Mucosa of descending colon (tissue), 3 donors: ENCODE measurements around the gene HNF1B. TPM values are rescaled to one million over a fixed set of nuclear protein-coding genes. Genes with fewer than 3 reads are reported as not detected.
A peak's percentile ranks its signal among the peaks of the same experiment; 100 is the strongest.

Experiments used
- ATAC-seq: fragments of 200-7000 bp; cut with Tn5 transposase; one replicate; pipeline ENCODE4 v1.9.1; 2020; ENCODE audit warnings: mild to moderate bottlenecking, moderate library complexity
- DNase-seq, 3 donors: peaks; one replicate each; pipeline ENCODE4 v3.0.0-alpha.2; 2020
- H3K36me3 ChIP-seq: fragments of 200-600 bp; one replicate; pipeline ENCODE4 v1.8.0; 2021; ENCODE audit warnings: low read depth, mild to moderate bottlenecking
- H3K4me1 ChIP-seq: fragments of 200-600 bp; one replicate; pipeline ENCODE4 v1.8.0; 2021; ENCODE audit warnings: low read depth, mild to moderate bottlenecking
- H3K4me3 ChIP-seq: fragments of 200-600 bp; one replicate; pipeline ENCODE4 v1.8.0; 2021; ENCODE audit warnings: mild to moderate bottlenecking
- H3K9me3 ChIP-seq: fragments of 200-600 bp; one replicate; pipeline ENCODE4 v1.8.0; 2021; ENCODE audit warnings: mild to moderate bottlenecking
- intact Hi-C, 2 donors: fragments of 100-400 bp; cut with DNase I in 1 of 2; cut with micrococcal nuclease in 1 of 2; formaldehyde crosslinking; loops; one replicate each; pipeline versions ENCODE4 v1.11.0 to v1.11.1; 2022; cut with DNase I, micrococcal nuclease
- total RNA-seq, 3 donors: library from RNA; stranded (reverse); fragmentation: NEBNext Ultra II Directional in 2 of 3; extraction: Animal tissue kit (Norgen Biotek cat#: 25700) in 2 of 3; gene quantifications; one replicate each; pipeline versions ENCODE4 v1.2.1 to v1.2.4, GENCODE V29; 2021 to 2023
- TF ChIP-seq, protein P1 (sequence below): fragments of 200-600 bp; IDR thresholded peaks from one replicate; pipeline ENCODE4 v1.8.0; 2022; ENCODE audit warnings: antibody characterized with exemption, mild to moderate bottlenecking
- donor health status: DM: no; HTN: no; CAD: no; lungs with moderate emphysema.
- donor health status: DM: no; HTN: no; CAD: no.
- donor health status: DM: no; HTN: yes; CAD: no.

Gene HNF1B
- total RNA-seq, 3 donors from 2014 or later: 21.1 to 54.6 (median 34.8) TPM

DNA sequence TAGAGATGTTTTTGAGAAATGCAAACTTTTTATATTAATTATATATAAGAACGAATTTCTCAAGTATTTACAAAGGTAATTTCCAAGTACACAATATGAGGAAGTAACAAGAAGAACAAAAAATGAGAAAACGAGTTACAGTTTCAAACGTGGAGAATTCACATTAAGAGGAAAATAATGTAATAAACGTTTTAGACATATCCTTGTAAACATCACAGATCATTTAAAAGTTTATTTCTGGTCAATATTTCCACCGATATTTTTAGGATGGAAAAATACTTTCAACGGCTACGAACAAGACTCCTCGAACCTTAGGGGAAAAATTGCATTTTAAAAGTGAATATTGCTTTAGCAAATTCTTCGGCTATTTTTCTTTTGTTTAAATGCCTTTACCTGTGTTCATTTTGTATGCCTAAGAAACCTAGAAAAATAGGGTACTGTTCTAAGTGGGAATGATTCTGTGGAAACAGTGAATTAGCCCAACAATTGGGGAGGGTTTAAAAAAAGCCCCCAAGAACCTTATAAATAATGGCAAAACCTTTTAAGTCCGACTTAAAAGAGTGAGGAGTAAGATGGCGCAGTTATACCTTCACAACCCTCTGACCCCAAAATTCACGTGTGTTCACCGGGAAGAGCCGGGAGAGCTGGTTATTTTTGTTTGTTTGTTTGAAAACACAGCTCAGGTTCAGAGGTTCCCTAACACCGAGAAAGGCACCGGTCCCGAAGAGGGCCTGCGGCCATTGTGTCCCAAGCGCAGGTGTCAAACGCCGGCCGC, 3.3 kb downstream of the HNF1B start:
- intact Hi-C loops: no loop called here
- TF ChIP-seq, protein P1, sequence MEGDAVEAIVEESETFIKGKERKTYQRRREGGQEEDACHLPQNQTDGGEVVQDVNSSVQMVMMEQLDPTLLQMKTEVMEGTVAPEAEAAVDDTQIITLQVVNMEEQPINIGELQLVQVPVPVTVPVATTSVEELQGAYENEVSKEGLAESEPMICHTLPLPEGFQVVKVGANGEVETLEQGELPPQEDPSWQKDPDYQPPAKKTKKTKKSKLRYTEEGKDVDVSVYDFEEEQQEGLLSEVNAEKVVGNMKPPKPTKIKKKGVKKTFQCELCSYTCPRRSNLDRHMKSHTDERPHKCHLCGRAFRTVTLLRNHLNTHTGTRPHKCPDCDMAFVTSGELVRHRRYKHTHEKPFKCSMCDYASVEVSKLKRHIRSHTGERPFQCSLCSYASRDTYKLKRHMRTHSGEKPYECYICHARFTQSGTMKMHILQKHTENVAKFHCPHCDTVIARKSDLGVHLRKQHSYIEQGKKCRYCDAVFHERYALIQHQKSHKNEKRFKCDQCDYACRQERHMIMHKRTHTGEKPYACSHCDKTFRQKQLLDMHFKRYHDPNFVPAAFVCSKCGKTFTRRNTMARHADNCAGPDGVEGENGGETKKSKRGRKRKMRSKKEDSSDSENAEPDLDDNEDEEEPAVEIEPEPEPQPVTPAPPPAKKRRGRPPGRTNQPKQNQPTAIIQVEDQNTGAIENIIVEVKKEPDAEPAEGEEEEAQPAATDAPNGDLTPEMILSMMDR: no peak
- Histone ChIP-seq H3K9me3 (no peaks in the 10 kb centered on the region), H3K4me1 (peaks cover 12% of the 10 kb centered on the region), H3K4me3 (peak overlapping the region; percentile 56), H3K36me3 (no peaks in the 10 kb centered on the region)
- no peak for ATAC-seq
- peak in 1 of 3 donors; percentile 37 for DNase-seq

DNA sequence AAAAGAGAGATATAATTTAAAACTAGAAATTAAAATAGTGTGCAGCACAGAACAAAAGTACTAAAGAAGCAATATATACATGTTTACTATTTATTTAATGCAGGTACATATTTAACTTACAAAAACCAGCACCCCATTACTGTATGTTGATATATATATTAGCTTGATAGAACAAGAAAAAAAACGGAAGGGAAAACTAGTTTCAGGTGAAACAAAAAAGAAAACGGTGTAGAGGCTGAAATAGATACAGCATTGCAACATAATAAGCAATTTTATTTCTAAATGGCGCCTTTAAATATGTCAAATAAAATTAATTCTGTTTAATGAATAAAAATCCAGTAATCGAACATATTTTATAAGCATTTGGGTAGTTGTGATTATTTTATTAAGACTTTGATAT, 3.9 kb downstream of the HNF1B start:
- H3K36me3 ChIP-seq: no peaks in the 10 kb centered on the region
- peaks cover 12% of the 10 kb centered on the region for H3K4me1 ChIP-seq
- DNase-seq (no peak), ATAC-seq (no peak)
- H3K9me3 ChIP-seq: no peaks in the 10 kb centered on the region
- TF ChIP-seq, protein P1: no peak
- intact Hi-C loops: no loop called here
- H3K4me3 ChIP-seq: no peak overlapping the region

DNA sequence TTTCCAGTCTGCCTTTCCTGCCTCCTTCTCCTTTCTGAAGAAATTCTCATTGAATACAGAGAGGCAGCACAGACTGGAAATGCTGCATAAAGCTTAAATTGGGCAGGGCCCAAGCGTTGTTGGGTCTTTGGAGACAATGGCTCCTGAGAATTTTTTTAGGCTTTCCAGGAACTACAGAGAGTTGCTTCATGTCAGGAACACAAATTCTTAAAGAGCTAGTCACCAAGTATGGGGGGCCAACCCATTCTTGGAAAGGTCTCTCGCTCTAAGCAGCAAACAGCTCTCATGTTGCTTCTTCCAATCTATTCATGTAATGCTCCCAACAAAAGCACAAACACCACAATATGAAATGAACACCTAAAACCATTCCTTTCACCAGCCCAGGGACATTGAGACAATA, 6.9 kb downstream of the HNF1B start:
- DNase-seq (no peak), ATAC-seq (no peak)
- Histone ChIP-seq H3K9me3 (no peaks in the 10 kb centered on the region), H3K4me1 (peaks cover 4% of the 10 kb centered on the region), H3K4me3 (no peak overlapping the region), H3K36me3 (no peaks in the 10 kb centered on the region)
- TF ChIP-seq, protein P1: no peak
- intact Hi-C loops: no loop called here

DNA sequence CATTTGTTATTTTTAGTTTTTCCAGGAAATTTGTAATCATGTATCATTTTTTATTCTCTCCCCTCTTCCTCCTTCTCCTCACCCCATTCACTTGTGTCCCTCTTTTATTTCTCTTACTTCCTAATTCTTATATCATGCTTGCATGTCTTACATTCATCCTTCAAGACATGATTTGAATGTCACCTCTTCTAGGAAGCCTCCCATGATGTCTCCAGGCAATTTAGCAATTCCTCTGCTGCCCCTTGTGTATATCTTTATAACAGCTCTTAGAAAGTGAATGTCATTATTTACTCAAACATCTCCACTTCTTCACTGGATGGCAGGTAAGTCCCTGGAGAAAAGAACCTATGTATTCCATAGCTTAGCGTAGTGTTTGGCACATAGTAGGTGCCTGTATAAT, 7.8 kb downstream of the HNF1B start:
- peak; percentile 27 for ATAC-seq
- Histone ChIP-seq H3K9me3 (no peaks in the 10 kb centered on the region), H3K36me3 (no peaks in the 10 kb centered on the region), H3K4me3 (no peak overlapping the region), H3K4me1 (peaks cover 3% of the 10 kb centered on the region)
- no peak for DNase-seq
- intact Hi-C loops: no loop called here
- TF ChIP-seq, protein P1: no peak

DNA sequence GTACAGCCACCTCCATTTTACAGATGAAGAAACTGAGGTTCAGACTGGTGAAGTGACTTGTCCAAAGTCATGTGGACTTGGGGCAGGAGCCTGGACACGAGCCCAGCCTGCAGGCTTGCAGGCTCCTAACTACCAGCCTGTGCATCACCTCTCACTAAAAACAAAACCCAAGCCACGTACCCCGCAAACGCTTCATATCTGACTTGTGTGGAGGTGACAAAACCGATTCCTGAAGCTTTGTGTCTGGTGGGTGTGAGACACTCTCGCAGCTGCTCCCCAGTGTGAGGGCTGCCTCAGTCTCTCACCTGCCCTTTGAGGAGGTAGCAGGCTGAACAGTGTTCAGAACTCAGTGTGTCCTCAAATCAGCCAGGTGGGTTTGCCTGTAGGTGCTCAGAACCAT, 8.4 kb downstream of the HNF1B start:
- no peaks in the 10 kb centered on the region for H3K9me3 ChIP-seq
- no peak overlapping the region for H3K4me3 ChIP-seq
- DNase-seq (no peak), ATAC-seq (no peak)
- intact Hi-C loops: no loop called here
- no peaks in the 10 kb centered on the region for H3K4me1 ChIP-seq
- H3K36me3 ChIP-seq: no peaks in the 10 kb centered on the region
- TF ChIP-seq, protein P1: no peak
